Prostate gland (tissue), 2 donors: ENCODE data around the gene CLECL1.

Experiments used
- POLR2AphosphoS5 ChIP-seq: sonication (generic); formaldehyde crosslinking; IDR thresholded peaks from one replicate; pipeline ENCODE4 v1.6.1; 2017; ENCODE audit warnings: antibody characterized with exemption
- TF ChIP-seq, protein P1 (sequence below), 4 experiments: fragments of 200-600 bp in 2 of 4; fragments of 450-650 bp in 2 of 4; sonication (generic) in 2 of 4; IDR thresholded peaks; 1 replicate in 3 of 4; 2 replicates in 1 of 4; pipeline ENCODE4 v1.5.1; 2016 to 2019; ENCODE audit warnings: antibody characterized with exemption in 4 of 4, mild to moderate bottlenecking in 2 of 4, moderate library complexity in 2 of 4

DNA sequence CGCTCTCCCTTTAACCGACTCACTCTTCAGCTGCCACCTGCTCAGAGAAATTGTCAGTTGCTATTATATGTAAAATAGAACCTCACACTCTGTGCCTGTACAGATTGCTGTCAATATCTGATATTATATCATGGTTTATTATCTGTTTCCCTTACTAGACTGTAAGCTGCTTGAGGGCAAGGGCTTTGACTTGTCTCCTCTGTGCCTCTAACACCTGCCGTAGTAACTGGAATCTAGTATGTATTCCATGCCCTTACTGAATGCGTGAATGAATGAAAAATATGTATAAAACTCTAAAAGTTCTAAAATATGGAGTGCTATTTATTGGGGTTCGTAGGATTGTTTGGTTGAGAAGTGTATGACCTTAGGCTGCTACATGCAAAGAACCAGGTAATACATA is 29.5 kb upstream of the CLECL1 start:
- TF ChIP-seq, protein P1, sequence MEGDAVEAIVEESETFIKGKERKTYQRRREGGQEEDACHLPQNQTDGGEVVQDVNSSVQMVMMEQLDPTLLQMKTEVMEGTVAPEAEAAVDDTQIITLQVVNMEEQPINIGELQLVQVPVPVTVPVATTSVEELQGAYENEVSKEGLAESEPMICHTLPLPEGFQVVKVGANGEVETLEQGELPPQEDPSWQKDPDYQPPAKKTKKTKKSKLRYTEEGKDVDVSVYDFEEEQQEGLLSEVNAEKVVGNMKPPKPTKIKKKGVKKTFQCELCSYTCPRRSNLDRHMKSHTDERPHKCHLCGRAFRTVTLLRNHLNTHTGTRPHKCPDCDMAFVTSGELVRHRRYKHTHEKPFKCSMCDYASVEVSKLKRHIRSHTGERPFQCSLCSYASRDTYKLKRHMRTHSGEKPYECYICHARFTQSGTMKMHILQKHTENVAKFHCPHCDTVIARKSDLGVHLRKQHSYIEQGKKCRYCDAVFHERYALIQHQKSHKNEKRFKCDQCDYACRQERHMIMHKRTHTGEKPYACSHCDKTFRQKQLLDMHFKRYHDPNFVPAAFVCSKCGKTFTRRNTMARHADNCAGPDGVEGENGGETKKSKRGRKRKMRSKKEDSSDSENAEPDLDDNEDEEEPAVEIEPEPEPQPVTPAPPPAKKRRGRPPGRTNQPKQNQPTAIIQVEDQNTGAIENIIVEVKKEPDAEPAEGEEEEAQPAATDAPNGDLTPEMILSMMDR (IDR thresholded peaks at IDR 0.05): no peak
- no peak for TF ChIP-seq POLR2AphosphoS5
